Nephron (organoid): ENCODE measurements around the gene FEN1.

Experiments used
- H3K27ac Mint-ChIP-seq, 3 experiments: 2 replicates each; pipeline ENCODE4 v1.8.0; 2020; ENCODE audit warnings: mixed read lengths in 3 of 3, mild to moderate bottlenecking in 2 of 3, moderate library complexity in 1 of 3
- H3K27me3 Mint-ChIP-seq: 2 replicates; pipeline ENCODE4 v1.8.0; 2021; ENCODE audit warnings: low read depth, mild to moderate bottlenecking, moderate library complexity, mixed read lengths
- H3K36me3 Mint-ChIP-seq: 2 replicates; pipeline ENCODE4 v1.8.0; 2020; ENCODE audit warnings: low read depth, mixed read lengths
- H3K4me1 Mint-ChIP-seq: 2 replicates; pipeline ENCODE4 v1.8.0; 2020; ENCODE audit warnings: mixed read lengths
- H3K4me3 Mint-ChIP-seq, 3 experiments: 2 replicates each; pipeline ENCODE4 v1.8.0; 2020; ENCODE audit warnings: mild to moderate bottlenecking in 3 of 3, mixed read lengths in 3 of 3, moderate library complexity in 2 of 3
- H3K9me3 Mint-ChIP-seq: 2 replicates; pipeline ENCODE4 v1.8.0; 2020; ENCODE audit warnings: mixed read lengths
- CTCF ChIP-seq, 3 experiments: fragments of 200-600 bp; sonication (generic); IDR thresholded peaks; one replicate each; pipeline ENCODE4 v1.5.0; 2021; ENCODE audit warnings: antibody characterized with exemption in 3 of 3; ENCODE audit not compliant: unreplicated experiment in 3 of 3

FEN1 gene

GRCh38 chr11:61817471-61818202 is 24.9 kb downstream of the FEN1 start:
- peak overlapping the region; percentile 89 to 98 (median 89) for H3K4me3 Mint-ChIP-seq
- peaks cover 20% of the 10 kb centered on the region for H3K36me3 Mint-ChIP-seq
- H3K27me3 Mint-ChIP-seq, result no peaks in the 10 kb centered on the region
- peak overlapping the region; percentile 71 to 86 (median 85) for H3K27ac Mint-ChIP-seq
- no peaks in the 10 kb centered on the region for H3K9me3 Mint-ChIP-seq
- H3K4me1 Mint-ChIP-seq, result peaks cover 13% of the 10 kb centered on the region
- TF ChIP-seq CTCF (IDR thresholded peaks at IDR 0.05; ENCODE audit: unreplicated experiment in 3 of 3), result no peak

- Mint-ChIP-seq H3K4me1 (peaks cover 7% of the 10 kb centered on the region), H3K27me3 (peaks cover 5% of the 10 kb centered on the region), H3K9me3 (no peaks in the 10 kb centered on the region), H3K27ac (no peak overlapping the region), H3K36me3 (no peaks in the 10 kb centered on the region), H3K4me3 (no peak overlapping the region)
- no peak for TF ChIP-seq CTCF (IDR thresholded peaks at IDR 0.05; ENCODE audit: unreplicated experiment in 3 of 3)
Observed at GRCh38 chr11:61820174-61820573, 27.5 kb downstream of the FEN1 start.

DNA sequence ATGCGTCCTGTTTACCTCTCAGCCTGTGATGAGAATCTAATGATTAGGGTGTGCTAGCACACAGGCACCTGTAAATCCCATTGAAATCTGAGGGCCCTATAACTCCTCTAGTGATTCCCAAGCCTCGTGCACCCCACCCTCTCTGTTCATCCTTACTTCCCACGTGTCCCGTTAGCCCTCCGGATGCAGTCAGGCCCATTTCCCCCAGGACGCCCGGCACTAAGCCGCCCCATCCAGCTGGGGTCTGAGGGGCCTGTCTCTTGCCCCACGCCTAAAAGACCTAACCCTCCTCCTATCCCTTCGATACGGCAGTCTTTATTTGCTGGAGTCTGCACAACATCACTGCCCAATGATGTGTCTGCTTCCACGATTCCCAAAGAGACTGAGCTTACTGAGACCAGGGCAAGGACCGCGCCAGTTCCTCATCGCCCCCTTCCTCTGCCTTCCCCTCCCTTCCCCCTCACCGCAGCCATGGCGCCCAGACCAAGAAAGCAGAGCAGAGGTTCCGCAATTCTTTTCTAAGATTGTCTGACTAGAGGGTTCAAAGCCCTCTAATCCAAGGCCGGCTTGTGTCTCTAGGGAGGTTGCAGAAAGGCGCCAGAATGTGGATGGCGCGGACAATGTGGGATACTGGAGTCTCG is 34.3 kb downstream of the FEN1 start:
- Mint-ChIP-seq H3K27ac (peak overlapping the region; percentile 94 to 98 (median 95)), H3K9me3 (no peaks in the 10 kb centered on the region), H3K4me1 (peaks cover 36% of the 10 kb centered on the region), H3K27me3 (peaks cover 8% of the 10 kb centered on the region), H3K4me3 (peak overlapping the region; percentile 81 to 91 (median 82)), H3K36me3 (no peaks in the 10 kb centered on the region)
- no peak for TF ChIP-seq CTCF (IDR thresholded peaks at IDR 0.05; ENCODE audit: unreplicated experiment in 3 of 3)

DNA sequence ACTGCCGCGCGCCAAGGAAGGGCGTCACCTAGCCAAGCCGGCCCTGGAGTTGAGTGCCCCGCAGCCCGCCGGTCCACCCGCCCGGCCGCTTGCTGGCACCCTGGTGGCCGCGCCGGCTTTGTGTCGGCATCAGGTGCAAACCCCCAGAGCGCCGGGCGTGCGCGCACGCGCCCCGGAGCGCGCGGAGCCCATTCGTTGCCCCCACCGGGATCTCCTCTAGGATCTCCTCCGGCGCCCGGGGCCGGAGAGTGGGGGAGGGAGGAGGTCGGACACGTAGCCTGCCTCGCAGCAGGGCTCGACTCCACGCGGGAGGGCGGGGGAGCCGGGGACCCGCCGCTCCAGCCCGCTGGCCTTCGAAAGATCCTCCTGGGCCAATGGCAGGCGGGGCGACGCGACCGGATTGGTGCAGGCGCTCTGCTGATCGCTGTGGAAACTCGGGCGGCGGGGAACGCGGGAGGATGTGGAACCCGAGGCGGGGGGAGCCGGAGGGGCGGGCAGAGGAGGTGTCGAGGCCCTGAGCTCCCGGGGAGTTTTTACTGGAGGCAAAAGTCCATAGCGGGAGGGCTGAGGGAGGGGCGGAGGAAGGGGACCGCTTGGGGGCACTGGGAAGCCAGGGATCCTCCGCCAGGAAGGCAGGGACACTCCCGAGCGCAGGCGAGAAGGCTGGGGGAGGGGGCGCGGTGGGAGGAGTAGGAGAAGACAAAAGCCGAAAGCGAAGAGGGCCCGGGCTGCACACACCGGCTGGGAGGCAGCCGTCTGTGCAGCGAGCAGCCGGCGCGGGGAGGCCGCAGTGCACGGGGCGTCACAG is 35.1 kb downstream of the FEN1 start, which contains the start of gene FADS2:
TSS of gene FADS2 (plus strand) at position 730 of the 808 bp plus-strand sequence. CDS start 91 bp downstream, outside the sequence.
- no peaks in the 10 kb centered on the region for H3K9me3 Mint-ChIP-seq
- TF ChIP-seq CTCF (IDR thresholded peaks at IDR 0.05; ENCODE audit: unreplicated experiment in 3 of 3), result no peak
- peak within 1 kb of the TSS; percentile 94 to 98 (median 95) for H3K27ac Mint-ChIP-seq
- peaks cover 42% of the 10 kb centered on the region for H3K4me1 Mint-ChIP-seq
- H3K36me3 Mint-ChIP-seq, result no peaks in the 10 kb centered on the region
- peaks cover 8% of the 10 kb centered on the region for H3K27me3 Mint-ChIP-seq
- H3K4me3 Mint-ChIP-seq, result peak within 1 kb of the TSS; percentile 81 to 91 (median 82)

GRCh38 chr11:61828379-61828628 is 35.6 kb downstream of the FEN1 start:
- Mint-ChIP-seq H3K9me3 (no peaks in the 10 kb centered on the region), H3K27me3 (peaks cover 8% of the 10 kb centered on the region), H3K4me3 (peak overlapping the region; percentile 81 to 91 (median 82)), H3K4me1 (peaks cover 47% of the 10 kb centered on the region), H3K27ac (peak overlapping the region; percentile 94 to 97 (median 95)), H3K36me3 (no peaks in the 10 kb centered on the region)
- no peak for TF ChIP-seq CTCF (IDR thresholded peaks at IDR 0.05; ENCODE audit: unreplicated experiment in 3 of 3)
